ENCODE data around the gene CPNE2.

Gene CPNE2

DNA sequence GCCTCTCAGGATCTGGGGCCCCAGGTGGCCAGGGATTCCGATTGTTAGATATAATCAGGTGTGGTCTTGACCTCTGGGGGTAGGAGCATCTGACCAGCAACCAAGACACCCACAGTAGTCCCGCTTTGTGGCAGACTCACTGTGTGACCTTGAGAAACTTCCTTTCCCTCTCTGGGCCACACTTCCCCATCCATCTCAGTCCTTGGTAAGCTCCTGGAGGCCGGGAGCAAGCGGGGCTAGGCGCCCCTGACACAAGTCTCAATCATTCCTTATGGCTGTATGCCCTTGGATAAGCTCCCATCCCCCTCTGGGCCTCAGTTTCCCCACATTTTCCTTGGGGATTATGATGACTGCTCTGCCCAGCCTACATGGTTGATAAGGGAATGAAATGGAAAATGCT, 21.3 kb downstream of the CPNE2 start:
- Histone ChIP-seq H3K9ac (ENCODE audit: low read length) (no peak overlapping the region), H2BK5ac (ENCODE audit: low read length) (no peak overlapping the region), H3K4me2 (ENCODE audit: low read length) (no peak overlapping the region), H4K8ac (ENCODE audit: low read depth, low read length) (no peak overlapping the region), H3K27ac (ENCODE audit: low read depth, low read length) (no peak overlapping the region), H3K4ac (ENCODE audit: low read depth, low read length) (no peak overlapping the region), H2AK5ac (ENCODE audit: low read length) (no peak overlapping the region), H3K23ac (ENCODE audit: low read length) (no peak overlapping the region), H4K5ac (ENCODE audit: low read length) (no peak overlapping the region), H3K27me3 (ENCODE audit: insufficient read depth, low read length, poor library complexity) (no peaks in the 10 kb centered on the region), H3K4me1 (ENCODE audit: control insufficient read depth, low read depth, low read length) (no peaks in the 10 kb centered on the region), H3K36me3 (ENCODE audit: control insufficient read depth, insufficient read depth, low read length) (no peaks in the 10 kb centered on the region), H3K79me2 (ENCODE audit: control insufficient read depth, insufficient read depth, low read length) (no peaks in the 10 kb centered on the region), H3K4me3 (ENCODE audit: low read length) (no peak overlapping the region), H3K79me1 (ENCODE audit: low read length) (no peaks in the 10 kb centered on the region), H2BK15ac (replicated peaks; ENCODE audit: low read depth) (no peak overlapping the region), H2BK120ac (ENCODE audit: low read depth, low read length) (no peak overlapping the region), H3K18ac (ENCODE audit: low read length) (no peak overlapping the region), H3K56ac (ENCODE audit: low read length) (no peak overlapping the region)
- no peak for DNase-seq
- WGBS (ENCODE audit: extremely low coverage, insufficient coverage, low lambda C conversion rate): no CpG with 5 or more reads among the region's 5 CpGs

DNA sequence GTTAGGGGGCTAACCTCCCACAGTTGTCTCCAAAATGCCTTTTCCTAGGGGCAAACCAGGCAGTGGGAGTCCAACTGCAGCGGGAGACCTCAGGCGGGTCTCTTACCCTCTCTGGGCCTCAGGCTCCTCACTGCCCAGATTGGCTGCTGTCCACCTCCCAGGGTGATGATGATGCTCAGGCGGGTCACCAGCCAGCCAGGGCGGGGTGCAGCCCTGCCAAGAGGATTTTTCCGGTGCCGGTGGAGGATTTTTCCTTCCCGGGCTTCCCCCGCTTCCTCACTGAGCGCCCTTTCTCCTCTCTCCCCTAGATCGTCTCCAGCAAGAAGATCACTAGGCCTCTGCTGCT, 22.8 kb downstream of the CPNE2 start:
- Histone ChIP-seq H3K4me1 (ENCODE audit: control insufficient read depth, low read depth, low read length) (no peaks in the 10 kb centered on the region), H3K9ac (ENCODE audit: low read length) (no peak overlapping the region), H3K4me2 (ENCODE audit: low read length) (no peak overlapping the region), H2AK5ac (ENCODE audit: low read length) (no peak overlapping the region), H4K8ac (ENCODE audit: low read depth, low read length) (no peak overlapping the region), H3K4ac (ENCODE audit: low read depth, low read length) (no peak overlapping the region), H3K36me3 (ENCODE audit: control insufficient read depth, insufficient read depth, low read length) (no peaks in the 10 kb centered on the region), H2BK15ac (replicated peaks; ENCODE audit: low read depth) (no peak overlapping the region), H3K79me2 (ENCODE audit: control insufficient read depth, insufficient read depth, low read length) (no peaks in the 10 kb centered on the region), H2BK5ac (ENCODE audit: low read length) (no peak overlapping the region), H3K27ac (ENCODE audit: low read depth, low read length) (no peak overlapping the region), H3K4me3 (ENCODE audit: low read length) (no peak overlapping the region), H3K18ac (ENCODE audit: low read length) (no peak overlapping the region), H3K79me1 (ENCODE audit: low read length) (no peaks in the 10 kb centered on the region), H3K23ac (ENCODE audit: low read length) (no peak overlapping the region), H4K5ac (ENCODE audit: low read length) (no peak overlapping the region), H2BK120ac (ENCODE audit: low read depth, low read length) (no peak overlapping the region), H3K56ac (ENCODE audit: low read length) (no peak overlapping the region), H3K27me3 (ENCODE audit: insufficient read depth, low read length, poor library complexity) (no peaks in the 10 kb centered on the region)
- no CpG with 5 or more reads among the region's 10 CpGs for WGBS (ENCODE audit: extremely low coverage, insufficient coverage, low lambda C conversion rate)
- DNase-seq: no peak

DNA sequence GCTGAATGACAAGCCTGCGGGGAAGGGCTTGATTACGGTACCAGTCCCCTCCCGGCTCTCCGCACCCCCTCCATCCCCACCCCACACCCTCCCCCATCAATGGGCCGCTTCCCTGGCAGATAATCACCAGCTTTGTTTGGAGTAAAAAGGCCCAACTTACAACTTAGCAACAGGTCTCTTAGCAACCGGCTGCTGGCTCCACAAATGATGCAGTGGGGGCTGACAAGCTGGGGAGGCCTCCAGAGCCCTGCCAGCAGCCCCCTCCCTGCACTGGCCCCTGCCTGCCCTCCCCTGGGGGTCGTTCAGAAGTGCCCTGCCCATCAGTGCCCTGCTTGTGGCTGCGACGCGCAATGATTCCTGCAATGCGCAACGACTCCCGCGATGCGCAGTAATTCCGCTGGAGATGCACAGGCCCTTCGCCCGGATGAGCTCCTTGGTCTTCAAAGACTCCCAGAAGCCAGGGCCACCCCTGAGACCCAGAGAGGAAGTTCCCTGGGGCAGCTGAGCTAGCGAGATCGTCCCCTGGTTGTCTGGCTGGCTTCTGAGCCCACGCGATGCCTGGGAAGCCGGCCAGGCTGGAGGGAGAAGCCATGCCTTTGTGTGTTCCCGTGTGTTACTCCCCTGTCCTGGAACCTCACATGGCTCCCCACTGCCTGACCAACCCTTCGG, 23.3 kb downstream of the CPNE2 start:
- Histone ChIP-seq H3K4me3 (ENCODE audit: low read length) (no peak overlapping the region), H3K79me2 (ENCODE audit: control insufficient read depth, insufficient read depth, low read length) (no peaks in the 10 kb centered on the region), H4K8ac (ENCODE audit: low read depth, low read length) (no peak overlapping the region), H3K4me1 (ENCODE audit: control insufficient read depth, low read depth, low read length) (no peaks in the 10 kb centered on the region), H3K79me1 (ENCODE audit: low read length) (no peaks in the 10 kb centered on the region), H2BK5ac (ENCODE audit: low read length) (no peak overlapping the region), H3K56ac (ENCODE audit: low read length) (no peak overlapping the region), H2BK120ac (ENCODE audit: low read depth, low read length) (no peak overlapping the region), H2AK5ac (ENCODE audit: low read length) (no peak overlapping the region), H3K4me2 (ENCODE audit: low read length) (no peak overlapping the region), H2BK15ac (replicated peaks; ENCODE audit: low read depth) (no peak overlapping the region), H3K4ac (ENCODE audit: low read depth, low read length) (no peak overlapping the region), H3K27ac (ENCODE audit: low read depth, low read length) (no peak overlapping the region), H3K36me3 (ENCODE audit: control insufficient read depth, insufficient read depth, low read length) (no peaks in the 10 kb centered on the region), H3K27me3 (ENCODE audit: insufficient read depth, low read length, poor library complexity) (no peaks in the 10 kb centered on the region), H3K23ac (ENCODE audit: low read length) (no peak overlapping the region), H3K9ac (ENCODE audit: low read length) (no peak overlapping the region), H3K18ac (ENCODE audit: low read length) (no peak overlapping the region), H4K5ac (ENCODE audit: low read length) (no peak overlapping the region)
- DNase-seq: no peak
- no CpG with 5 or more reads among the region's 25 CpGs for WGBS (ENCODE audit: extremely low coverage, insufficient coverage, low lambda C conversion rate)

DNA sequence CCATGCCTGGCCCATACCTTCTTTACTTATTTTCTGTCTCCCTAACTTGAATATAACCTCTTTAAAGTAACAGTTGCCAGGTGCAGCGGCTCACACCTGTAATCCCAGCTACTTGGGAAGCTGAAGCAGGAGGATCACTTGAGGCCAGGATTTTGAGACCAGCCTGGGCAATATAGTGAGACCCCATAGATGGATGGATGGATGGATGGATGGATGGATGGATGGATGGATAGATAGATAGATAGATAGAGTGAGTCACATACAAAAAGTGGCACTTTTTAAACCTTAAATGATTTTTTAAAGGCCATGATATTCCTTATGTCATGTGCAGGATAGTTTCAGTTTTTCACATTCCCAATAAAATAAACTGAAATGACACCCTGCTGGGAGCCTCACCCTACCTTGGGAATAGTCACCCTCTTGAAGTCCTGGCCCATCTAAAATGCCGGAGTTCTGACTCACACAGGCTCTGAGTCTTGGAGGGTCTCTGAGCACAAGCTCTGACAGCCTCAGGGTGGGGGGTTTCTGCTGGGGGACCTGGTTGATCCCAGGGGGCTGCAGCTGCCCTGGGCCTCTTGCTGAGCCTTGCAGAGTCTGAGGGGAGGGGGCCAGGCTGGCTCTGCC, 26.2 kb downstream of the CPNE2 start:
- Histone ChIP-seq H4K5ac (ENCODE audit: low read length) (no peak overlapping the region), H3K27ac (ENCODE audit: low read depth, low read length) (no peak overlapping the region), H3K4ac (ENCODE audit: low read depth, low read length) (no peak overlapping the region), H3K18ac (ENCODE audit: low read length) (no peak overlapping the region), H3K27me3 (ENCODE audit: insufficient read depth, low read length, poor library complexity) (no peaks in the 10 kb centered on the region), H3K4me1 (ENCODE audit: control insufficient read depth, low read depth, low read length) (no peaks in the 10 kb centered on the region), H3K56ac (ENCODE audit: low read length) (no peak overlapping the region), H2BK5ac (ENCODE audit: low read length) (no peak overlapping the region), H3K79me1 (ENCODE audit: low read length) (no peaks in the 10 kb centered on the region), H3K4me2 (ENCODE audit: low read length) (no peak overlapping the region), H2BK120ac (ENCODE audit: low read depth, low read length) (no peak overlapping the region), H4K8ac (ENCODE audit: low read depth, low read length) (no peak overlapping the region), H3K36me3 (ENCODE audit: control insufficient read depth, insufficient read depth, low read length) (no peaks in the 10 kb centered on the region), H3K4me3 (ENCODE audit: low read length) (no peak overlapping the region), H3K79me2 (ENCODE audit: control insufficient read depth, insufficient read depth, low read length) (no peaks in the 10 kb centered on the region), H3K23ac (ENCODE audit: low read length) (no peak overlapping the region), H3K9ac (ENCODE audit: low read length) (no peak overlapping the region), H2BK15ac (replicated peaks; ENCODE audit: low read depth) (no peak overlapping the region), H2AK5ac (ENCODE audit: low read length) (no peak overlapping the region)
- no CpG with 5 or more reads among the region's 2 CpGs for WGBS (ENCODE audit: extremely low coverage, insufficient coverage, low lambda C conversion rate)
- no peak for DNase-seq

DNA sequence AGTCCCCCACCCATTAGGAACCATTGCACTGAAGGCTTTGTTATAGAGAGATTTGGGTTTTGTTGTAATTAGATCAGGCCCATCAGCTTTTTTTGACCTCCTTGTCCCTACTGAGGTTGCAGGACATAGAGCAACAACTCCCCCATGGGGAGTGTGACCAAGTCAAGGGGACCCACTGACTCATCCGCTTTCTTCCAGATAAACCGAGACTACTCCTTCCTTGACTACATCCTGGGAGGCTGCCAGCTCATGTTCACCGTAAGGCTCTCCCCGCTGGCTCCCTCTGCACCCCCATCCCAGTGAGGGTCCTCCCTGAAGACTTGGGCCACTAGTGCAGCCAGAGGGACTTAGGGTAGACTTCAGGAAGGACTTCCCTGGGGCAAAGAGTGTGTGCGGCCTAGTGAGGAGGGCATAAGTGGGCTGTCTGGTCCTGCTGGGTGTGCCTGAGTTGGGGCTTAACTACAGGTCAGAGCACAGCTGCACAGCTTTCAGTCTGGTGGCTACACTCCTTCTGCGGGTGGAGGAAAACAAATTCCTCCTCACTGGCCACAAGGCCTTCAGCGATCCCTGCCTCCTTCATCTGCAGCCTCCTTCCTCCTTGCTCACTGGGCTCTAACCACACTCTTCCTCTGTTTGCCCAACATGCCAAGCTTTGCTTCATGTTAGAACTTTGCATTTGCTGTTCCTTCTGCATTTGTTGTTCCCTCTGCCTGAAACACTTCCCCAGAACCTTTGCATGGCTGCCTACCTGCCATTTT, 31.0 kb downstream of the CPNE2 start:
- Histone ChIP-seq H3K79me2 (ENCODE audit: control insufficient read depth, insufficient read depth, low read length) (no peaks in the 10 kb centered on the region), H3K36me3 (ENCODE audit: control insufficient read depth, insufficient read depth, low read length) (no peaks in the 10 kb centered on the region), H2BK5ac (ENCODE audit: low read length) (no peak overlapping the region), H2AK5ac (ENCODE audit: low read length) (no peak overlapping the region), H3K23ac (ENCODE audit: low read length) (no peak overlapping the region), H4K8ac (ENCODE audit: low read depth, low read length) (no peak overlapping the region), H3K27me3 (ENCODE audit: insufficient read depth, low read length, poor library complexity) (no peaks in the 10 kb centered on the region), H3K18ac (ENCODE audit: low read length) (no peak overlapping the region), H3K27ac (ENCODE audit: low read depth, low read length) (no peak overlapping the region), H2BK120ac (ENCODE audit: low read depth, low read length) (no peak overlapping the region), H4K5ac (ENCODE audit: low read length) (no peak overlapping the region), H3K4me2 (ENCODE audit: low read length) (no peak overlapping the region), H3K4me1 (ENCODE audit: control insufficient read depth, low read depth, low read length) (no peaks in the 10 kb centered on the region), H3K56ac (ENCODE audit: low read length) (no peak overlapping the region), H3K9ac (ENCODE audit: low read length) (no peak overlapping the region), H3K4me3 (ENCODE audit: low read length) (no peak overlapping the region), H3K79me1 (ENCODE audit: low read length) (no peaks in the 10 kb centered on the region), H2BK15ac (replicated peaks; ENCODE audit: low read depth) (no peak overlapping the region), H3K4ac (ENCODE audit: low read depth, low read length) (no peak overlapping the region)
- DNase-seq: no peak
- WGBS (ENCODE audit: extremely low coverage, insufficient coverage, low lambda C conversion rate): no CpG with 5 or more reads among the region's 7 CpGs

All from mesendoderm (in vitro differentiated cells).